HUES6 (cell line): ENCODE results near the gene SYTL5.

Experiments
- H3K27ac ChIP-seq: 2 replicates; pipeline ENCODE4 v1.7.0; 2013; ENCODE audit warnings: low read depth, mild to moderate bottlenecking, low read length, inconsistent platforms
- H3K27me3 ChIP-seq: 2 replicates; pipeline ENCODE4 v1.6.1; 2013; ENCODE audit warnings: low read length; ENCODE audit not compliant: control insufficient read depth, insufficient read depth
- H3K36me3 ChIP-seq: 2 replicates; pipeline ENCODE4 v1.6.1; 2013; ENCODE audit warnings: low read length; ENCODE audit not compliant: control insufficient read depth, insufficient read depth
- H3K4me1 ChIP-seq: 2 replicates; pipeline ENCODE4 v1.6.1; 2013; ENCODE audit warnings: low read length; ENCODE audit not compliant: control insufficient read depth, insufficient read depth
- H3K4me3 ChIP-seq: 2 replicates; pipeline ENCODE4 v1.5.1; 2013; ENCODE audit warnings: low read depth, low read length
- H3K9ac ChIP-seq: one replicate; pipeline ENCODE4 v1.6.1; 2013; ENCODE audit warnings: mild to moderate bottlenecking, low read length
- H3K9me3 ChIP-seq: 2 replicates; pipeline ENCODE4 v1.6.1; 2013; ENCODE audit warnings: low read depth, low read length; ENCODE audit not compliant: control insufficient read depth, insufficient read depth

SYTL5 gene

DNA sequence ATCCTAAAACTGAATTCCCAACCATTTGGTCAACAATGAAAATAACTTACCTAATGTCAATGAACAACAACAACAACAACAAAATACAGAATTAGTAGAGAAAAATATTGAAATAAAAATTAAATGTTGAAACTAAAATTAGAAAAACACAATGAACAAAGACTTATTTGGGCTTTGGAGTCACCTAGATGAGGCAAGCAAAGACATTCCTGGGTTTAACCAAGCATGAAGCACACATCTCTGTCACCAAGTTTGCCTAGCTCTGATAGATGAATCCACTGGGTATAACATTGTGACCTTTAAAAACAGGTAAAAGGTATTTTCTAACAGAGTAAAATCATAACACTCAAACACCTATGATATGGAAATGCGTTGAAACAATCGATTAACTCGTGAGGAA lies 13.2 kb upstream of the SYTL5 start:
- Histone ChIP-seq H3K9ac (no peak overlapping the region), H3K27ac (no peak overlapping the region), H3K4me3 (no peak overlapping the region), H3K4me1 (no peaks in the 10 kb centered on the region), H3K27me3 (no peaks in the 10 kb centered on the region), H3K36me3 (no peaks in the 10 kb centered on the region), H3K9me3 (no peaks in the 10 kb centered on the region)

GRCh38 chrX:37993837-37994619 lies 12.3 kb upstream of the SYTL5 start:
- Histone ChIP-seq H3K27me3 (no peaks in the 10 kb centered on the region), H3K4me1 (no peaks in the 10 kb centered on the region), H3K9me3 (no peaks in the 10 kb centered on the region), H3K4me3 (no peak overlapping the region), H3K27ac (no peak overlapping the region), H3K9ac (no peak overlapping the region), H3K36me3 (no peaks in the 10 kb centered on the region)

DNA sequence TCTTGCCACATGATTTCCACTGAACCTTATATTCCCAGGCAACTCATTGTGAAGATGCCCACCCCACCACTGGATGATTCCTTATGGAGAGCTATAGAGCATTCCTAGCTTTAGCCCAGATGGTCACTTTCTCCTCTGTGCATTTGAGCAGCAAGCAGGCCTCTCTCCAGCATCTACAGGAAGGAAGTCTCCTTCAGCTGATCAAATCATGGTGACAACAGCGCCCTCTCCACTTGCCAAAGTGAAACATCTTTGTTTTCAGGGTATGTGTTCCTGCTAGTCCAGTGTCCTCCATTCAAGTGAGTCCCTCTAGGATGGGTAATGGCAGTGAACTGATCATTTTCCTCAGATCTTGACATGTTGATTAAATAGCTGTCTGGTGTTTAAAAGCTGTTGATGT lies 10.9 kb upstream of the SYTL5 start:
- Histone ChIP-seq H3K4me1 (no peaks in the 10 kb centered on the region), H3K4me3 (no peak overlapping the region), H3K36me3 (no peaks in the 10 kb centered on the region), H3K9ac (no peak overlapping the region), H3K27ac (no peak overlapping the region), H3K27me3 (no peaks in the 10 kb centered on the region; the same call in 1 of the 2 replicates), H3K9me3 (no peaks in the 10 kb centered on the region)

DNA sequence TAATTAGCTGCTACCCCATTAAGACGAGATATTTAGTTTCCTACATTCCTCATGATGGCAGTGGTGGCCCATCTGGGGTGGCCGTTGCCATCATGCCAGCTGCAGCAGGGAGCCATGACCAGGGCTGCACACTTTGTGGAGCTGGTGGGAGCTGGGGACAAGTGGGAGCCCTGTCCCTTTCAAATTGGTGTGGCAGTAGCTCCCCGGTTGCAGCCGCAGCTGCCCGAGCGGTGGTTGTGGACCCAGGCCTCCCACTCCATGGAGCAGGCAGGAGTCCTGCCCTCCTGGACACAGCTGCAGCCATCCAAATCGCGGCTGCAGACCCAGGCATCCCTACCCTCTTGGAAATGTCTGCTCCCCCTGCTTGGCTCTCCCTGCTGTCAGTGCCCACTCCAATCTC lies 9.3 kb upstream of the SYTL5 start:
- H3K27ac ChIP-seq: no peak overlapping the region
- no peaks in the 10 kb centered on the region for H3K36me3 ChIP-seq
- no peak overlapping the region for H3K9ac ChIP-seq

DNA sequence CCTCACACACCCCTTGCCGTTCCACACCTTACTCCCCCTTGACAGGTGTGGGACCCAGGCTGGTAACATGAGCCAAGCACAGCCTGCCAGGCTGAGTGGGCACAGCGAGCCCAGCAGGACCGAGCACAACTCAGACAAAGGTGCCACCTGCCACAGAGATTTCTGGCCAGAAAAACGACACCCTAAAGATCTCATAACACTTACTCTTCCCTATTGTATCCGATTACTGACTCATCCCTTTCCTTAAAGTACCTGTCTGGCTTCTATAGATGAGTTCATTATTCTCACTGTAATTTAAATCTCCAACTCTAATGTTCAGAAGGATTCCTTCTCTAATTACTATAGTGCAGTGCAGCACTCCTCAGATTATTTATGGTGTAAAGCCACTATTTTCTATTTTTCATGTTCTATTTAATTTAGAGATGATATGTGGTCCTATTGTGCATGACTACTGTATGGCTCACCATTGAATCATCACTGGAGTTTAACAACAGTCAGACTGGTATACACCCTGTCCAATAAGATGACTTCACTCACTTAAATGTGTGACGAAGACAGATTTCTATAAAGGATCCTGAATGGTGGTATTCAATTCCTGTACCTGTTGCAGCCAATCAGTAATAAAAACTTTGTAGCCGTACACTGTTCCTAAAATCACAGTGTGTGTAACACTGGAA lies 7.6 kb upstream of the SYTL5 start:
- Histone ChIP-seq H3K36me3 (no peaks in the 10 kb centered on the region), H3K4me3 (no peak overlapping the region), H3K9me3 (no peaks in the 10 kb centered on the region), H3K27me3 (no peaks in the 10 kb centered on the region; the same call in 1 of the 2 replicates), H3K27ac (no peak overlapping the region), H3K4me1 (no peaks in the 10 kb centered on the region), H3K9ac (no peak overlapping the region)

More for the DNA sequence above, 9.3 kb upstream of the SYTL5 start:
- H3K9me3 ChIP-seq: no peaks in the 10 kb centered on the region
- no peak overlapping the region for H3K4me3 ChIP-seq
- no peaks in the 10 kb centered on the region for H3K4me1 ChIP-seq
- no peaks in the 10 kb centered on the region; the same call in 1 of the 2 replicates for H3K27me3 ChIP-seq

GRCh38 chrX:38000706-38001105 lies 5.6 kb upstream of the SYTL5 start:
- H3K4me1 ChIP-seq: no peaks in the 10 kb centered on the region

GRCh38 chrX:38004046-38004445 lies 2.3 kb upstream of the SYTL5 start:
- Histone ChIP-seq H3K27ac (no peak overlapping the region), H3K4me1 (no peaks in the 10 kb centered on the region), H3K9me3 (no peaks in the 10 kb centered on the region), H3K36me3 (no peaks in the 10 kb centered on the region), H3K27me3 (no peaks in the 10 kb centered on the region; the same call in 1 of the 2 replicates), H3K4me3 (no peak overlapping the region), H3K9ac (no peak overlapping the region)

More at GRCh38 chrX:38000706-38001105, 5.6 kb upstream of the SYTL5 start:
- Histone ChIP-seq H3K9me3 (no peaks in the 10 kb centered on the region), H3K4me3 (no peak overlapping the region), H3K27ac (no peak overlapping the region), H3K27me3 (no peaks in the 10 kb centered on the region; the same call in 1 of the 2 replicates), H3K9ac (no peak overlapping the region), H3K36me3 (no peaks in the 10 kb centered on the region)

- Histone ChIP-seq H3K36me3 (no peaks in the 10 kb centered on the region), H3K27ac (no peak overlapping the region), H3K9ac (no peak overlapping the region), H3K27me3 (no peaks in the 10 kb centered on the region), H3K4me1 (no peaks in the 10 kb centered on the region), H3K9me3 (no peaks in the 10 kb centered on the region), H3K4me3 (no peak overlapping the region)
Measured at GRCh38 chrX:38006778-38007177, 425 bp downstream of the SYTL5 start.

- no peaks in the 10 kb centered on the region for H3K4me1 ChIP-seq
- H3K27me3 ChIP-seq: no peaks in the 10 kb centered on the region
- H3K9ac ChIP-seq: no peak overlapping the region
- no peak overlapping the region for H3K27ac ChIP-seq
- H3K4me3 ChIP-seq: no peak overlapping the region
- no peaks in the 10 kb centered on the region for H3K36me3 ChIP-seq
- no peaks in the 10 kb centered on the region for H3K9me3 ChIP-seq
Measured at GRCh38 chrX:38008658-38009057, 2.3 kb downstream of the SYTL5 start.

GRCh38 chrX:38009641-38010040 lies 3.3 kb downstream of the SYTL5 start:
- no peaks in the 10 kb centered on the region for H3K36me3 ChIP-seq

GRCh38 chrX:38018766-38019425 lies 12.5 kb downstream of the SYTL5 start:
- Histone ChIP-seq H3K9ac (no peak overlapping the region), H3K27me3 (no peaks in the 10 kb centered on the region), H3K4me3 (no peak overlapping the region), H3K4me1 (no peaks in the 10 kb centered on the region), H3K27ac (no peak overlapping the region), H3K9me3 (peaks cover 6% of the 10 kb centered on the region), H3K36me3 (no peaks in the 10 kb centered on the region)

More at GRCh38 chrX:38009641-38010040, 3.3 kb downstream of the SYTL5 start:
- Histone ChIP-seq H3K9me3 (no peaks in the 10 kb centered on the region), H3K4me3 (no peak overlapping the region), H3K9ac (no peak overlapping the region), H3K27ac (no peak overlapping the region), H3K4me1 (no peaks in the 10 kb centered on the region), H3K27me3 (no peaks in the 10 kb centered on the region)
